Astrocyte (in vitro differentiated cells and primary cell): ENCODE results near the gene JMJD1C. TPM values are rescaled to one million over a fixed set of nuclear protein-coding genes. Genes with fewer than 3 reads are reported as not detected.

ENCODE experiments used
- DNase-seq: peaks from one replicate; pipeline ENCODE4 v3.0.0-alpha.2; 2010; ENCODE audit warnings: low read depth
- FAIRE-seq: peaks from 2 replicates; lab custom pipeline; 2011; peaks lifted over from hg19 to GRCh38; lab: Jason Lieb, UNC
- H2AFZ ChIP-seq: 2 replicates; pipeline ENCODE4 v1.6.0; 2012; ENCODE audit warnings: low read depth, low read length, inconsistent platforms
- H3K27ac ChIP-seq: 2 replicates; pipeline ENCODE4 v1.5.1; 2011; ENCODE audit warnings: low read depth, low read length, inconsistent platforms
- H3K27me3 ChIP-seq: 2 replicates; pipeline ENCODE4 v1.6.0; 2011; ENCODE audit warnings: low read length, inconsistent platforms; ENCODE audit not compliant: insufficient read depth
- H3K36me3 ChIP-seq: 2 replicates; pipeline ENCODE4 v1.5.1; 2011; ENCODE audit warnings: low read length, inconsistent platforms; ENCODE audit not compliant: insufficient read depth
- H3K4me1 ChIP-seq: 2 replicates; pipeline ENCODE4 v1.5.1; 2011; ENCODE audit warnings: low read length, inconsistent platforms; ENCODE audit not compliant: insufficient read depth
- H3K4me2 ChIP-seq: 2 replicates; pipeline ENCODE4 v1.6.0; 2012; ENCODE audit warnings: low read length, inconsistent platforms
- H3K4me3 ChIP-seq: 2 replicates; pipeline ENCODE4 v1.5.1; 2011; ENCODE audit warnings: low read depth, mild to moderate bottlenecking, low read length, inconsistent platforms; ENCODE audit not compliant: insufficient read depth
- H3K79me2 ChIP-seq: 2 replicates; pipeline ENCODE4 v1.6.0; 2012; ENCODE audit warnings: mild to moderate bottlenecking, low read length, inconsistent platforms; ENCODE audit not compliant: insufficient read depth
- H3K9ac ChIP-seq: 2 replicates; pipeline ENCODE4 v1.6.0; 2012; ENCODE audit warnings: mild to moderate bottlenecking, low read length, inconsistent platforms
- H3K9me3 ChIP-seq: 2 replicates; pipeline ENCODE4 v1.5.1; 2012; ENCODE audit warnings: low read depth, mild to moderate bottlenecking, low read length, inconsistent platforms; ENCODE audit not compliant: insufficient read depth
- H4K20me1 ChIP-seq: 2 replicates; pipeline ENCODE4 v1.6.0; 2012; ENCODE audit warnings: low read length, inconsistent platforms; ENCODE audit not compliant: insufficient read depth
- H3K27ac Mint-ChIP-seq: one replicate; pipeline ENCODE4 v1.8.0; 2021; ENCODE audit warnings: mild to moderate bottlenecking, mixed read lengths; ENCODE audit not compliant: unreplicated experiment
- H3K27me3 Mint-ChIP-seq: one replicate; pipeline ENCODE4 v1.8.0; 2021; ENCODE audit warnings: low read depth, mixed read lengths; ENCODE audit not compliant: unreplicated experiment
- H3K36me3 Mint-ChIP-seq: one replicate; pipeline ENCODE4 v1.8.0; 2021; ENCODE audit warnings: low read depth, mixed read lengths; ENCODE audit not compliant: unreplicated experiment
- H3K4me1 Mint-ChIP-seq: one replicate; pipeline ENCODE4 v1.8.0; 2021; ENCODE audit warnings: low read depth, mixed read lengths; ENCODE audit not compliant: unreplicated experiment
- H3K4me3 Mint-ChIP-seq: one replicate; pipeline ENCODE4 v1.8.0; 2021; ENCODE audit warnings: mild to moderate bottlenecking, moderate library complexity, mixed read lengths; ENCODE audit not compliant: unreplicated experiment
- H3K9me3 Mint-ChIP-seq: one replicate; pipeline ENCODE4 v1.8.0; 2021; ENCODE audit warnings: mild to moderate bottlenecking, mixed read lengths; ENCODE audit not compliant: unreplicated experiment
- EZH2 ChIP-seq: IDR thresholded peaks from 2 replicates; pipeline ENCODE4 v1.6.1; 2012; ENCODE audit warnings: mild to moderate bottlenecking, low read length, inconsistent platforms; ENCODE audit not compliant: insufficient read depth
- total RNA-seq: library from RNA; stranded (reverse); gene quantifications from 2 replicates; pipeline ENCODE4 v1.2.1, GENCODE V29; 2021
- TF ChIP-seq, protein P1 (sequence below): IDR thresholded peaks from 2 replicates; pipeline ENCODE4 v1.5.1; 2011; ENCODE audit warnings: low read depth, mild to moderate bottlenecking, inconsistent platforms, low read length, moderate library complexity; ENCODE audit not compliant: insufficient read depth

Gene JMJD1C
- total RNA-seq, 1 donor from 2014 or later: 61.0 TPM

DNA sequence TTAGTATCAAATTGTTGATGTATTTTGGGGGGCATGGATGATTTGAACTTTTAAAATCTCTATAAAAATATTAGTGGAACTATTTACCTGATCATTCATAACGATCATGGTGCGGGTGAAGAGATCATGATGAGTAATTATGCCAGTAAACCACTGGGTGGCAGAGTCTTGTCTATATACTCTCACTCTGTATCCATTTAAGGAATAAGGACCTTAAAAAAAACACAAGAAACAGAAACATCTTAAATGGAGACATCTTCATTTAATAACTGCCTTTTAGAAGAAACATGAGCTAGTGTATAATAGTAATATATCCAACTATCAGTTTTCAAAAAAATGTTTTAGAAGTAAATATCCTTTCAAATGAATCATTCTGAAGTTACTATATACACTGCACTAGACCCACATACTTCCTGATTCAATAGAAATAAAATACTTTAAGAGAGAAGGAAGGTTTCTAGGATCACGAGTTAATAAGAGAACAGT is 248.6 kb downstream of the JMJD1C start:
- no peak overlapping the region for H3K27ac ChIP-seq
- no peak overlapping the region for H3K27ac Mint-ChIP-seq
- no peak overlapping the region for H3K4me3 Mint-ChIP-seq
- no peak overlapping the region for H3K4me3 ChIP-seq
- H4K20me1 ChIP-seq: peaks cover 46% of the 10 kb centered on the region
- no peak for FAIRE-seq
- H3K9me3 ChIP-seq: no peaks in the 10 kb centered on the region
- H3K9me3 Mint-ChIP-seq: no peaks in the 10 kb centered on the region
- TF ChIP-seq, protein P1, sequence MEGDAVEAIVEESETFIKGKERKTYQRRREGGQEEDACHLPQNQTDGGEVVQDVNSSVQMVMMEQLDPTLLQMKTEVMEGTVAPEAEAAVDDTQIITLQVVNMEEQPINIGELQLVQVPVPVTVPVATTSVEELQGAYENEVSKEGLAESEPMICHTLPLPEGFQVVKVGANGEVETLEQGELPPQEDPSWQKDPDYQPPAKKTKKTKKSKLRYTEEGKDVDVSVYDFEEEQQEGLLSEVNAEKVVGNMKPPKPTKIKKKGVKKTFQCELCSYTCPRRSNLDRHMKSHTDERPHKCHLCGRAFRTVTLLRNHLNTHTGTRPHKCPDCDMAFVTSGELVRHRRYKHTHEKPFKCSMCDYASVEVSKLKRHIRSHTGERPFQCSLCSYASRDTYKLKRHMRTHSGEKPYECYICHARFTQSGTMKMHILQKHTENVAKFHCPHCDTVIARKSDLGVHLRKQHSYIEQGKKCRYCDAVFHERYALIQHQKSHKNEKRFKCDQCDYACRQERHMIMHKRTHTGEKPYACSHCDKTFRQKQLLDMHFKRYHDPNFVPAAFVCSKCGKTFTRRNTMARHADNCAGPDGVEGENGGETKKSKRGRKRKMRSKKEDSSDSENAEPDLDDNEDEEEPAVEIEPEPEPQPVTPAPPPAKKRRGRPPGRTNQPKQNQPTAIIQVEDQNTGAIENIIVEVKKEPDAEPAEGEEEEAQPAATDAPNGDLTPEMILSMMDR: peak; percentile 61
- TF ChIP-seq EZH2: no peak
- no peaks in the 10 kb centered on the region for H3K27me3 Mint-ChIP-seq
- H2AFZ ChIP-seq: no peak overlapping the region
- DNase-seq: peak; percentile 45
- H3K79me2 ChIP-seq: peaks cover 59% of the 10 kb centered on the region
- H3K4me1 Mint-ChIP-seq: peaks cover 3% of the 10 kb centered on the region
- H3K27me3 ChIP-seq: no peaks in the 10 kb centered on the region
- no peak overlapping the region for H3K4me2 ChIP-seq
- no peak overlapping the region for H3K9ac ChIP-seq
- H3K4me1 ChIP-seq: no peaks in the 10 kb centered on the region
- H3K36me3 Mint-ChIP-seq: peaks cover 3% of the 10 kb centered on the region
- peaks cover 22% of the 10 kb centered on the region for H3K36me3 ChIP-seq

DNA sequence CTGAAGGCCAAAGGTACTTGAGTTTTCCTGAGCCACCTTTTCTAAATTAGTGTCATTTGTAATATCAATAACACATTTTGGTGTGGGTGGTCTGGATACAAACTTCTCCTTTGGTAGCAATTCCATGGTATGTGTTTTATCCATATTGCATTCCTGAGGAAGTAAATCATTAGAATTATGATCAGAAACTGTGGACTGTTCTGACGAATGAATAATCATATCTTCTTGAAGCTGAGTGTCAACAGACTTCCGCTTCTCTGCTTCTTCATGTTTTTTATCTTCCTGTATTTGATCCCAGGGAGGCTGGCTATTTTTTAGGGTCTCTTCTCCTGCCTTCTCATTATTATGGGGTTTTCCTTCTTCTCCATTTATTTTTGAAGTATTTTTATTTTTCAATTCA is 251.2 kb downstream of the JMJD1C start:
- no peak for DNase-seq
- Histone ChIP-seq H3K27me3 (no peaks in the 10 kb centered on the region), H3K4me1 (peaks cover 6% of the 10 kb centered on the region), H3K9ac (no peak overlapping the region), H3K9me3 (no peaks in the 10 kb centered on the region), H3K79me2 (peaks cover 62% of the 10 kb centered on the region), H2AFZ (no peak overlapping the region), H3K4me3 (no peak overlapping the region), H4K20me1 (peaks cover 49% of the 10 kb centered on the region), H3K27ac (no peak overlapping the region), H3K36me3 (peaks cover 22% of the 10 kb centered on the region), H3K4me2 (no peak overlapping the region)
- no peak overlapping the region for H3K4me3 Mint-ChIP-seq
- H3K4me1 Mint-ChIP-seq: peaks cover 5% of the 10 kb centered on the region
- no peaks in the 10 kb centered on the region for H3K9me3 Mint-ChIP-seq
- TF ChIP-seq, protein P1: no peak
- no peak for TF ChIP-seq EZH2
- no peaks in the 10 kb centered on the region for H3K27me3 Mint-ChIP-seq
- FAIRE-seq: no peak
- no peak overlapping the region for H3K27ac Mint-ChIP-seq
- H3K36me3 Mint-ChIP-seq: peaks cover 3% of the 10 kb centered on the region

- Mint-ChIP-seq H3K27me3 (no peaks in the 10 kb centered on the region), H3K4me1 (peaks cover 8% of the 10 kb centered on the region), H3K36me3 (peaks cover 3% of the 10 kb centered on the region), H3K9me3 (no peaks in the 10 kb centered on the region), H3K27ac (no peak overlapping the region), H3K4me3 (no peak overlapping the region)
- no peak overlapping the region for H3K4me3 ChIP-seq
- H2AFZ ChIP-seq: no peak overlapping the region
- DNase-seq: no peak
- peaks cover 23% of the 10 kb centered on the region for H3K36me3 ChIP-seq
- H3K4me2 ChIP-seq: no peak overlapping the region
- no peaks in the 10 kb centered on the region for H3K27me3 ChIP-seq
- FAIRE-seq: no peak
- H3K9me3 ChIP-seq: no peaks in the 10 kb centered on the region
- H4K20me1 ChIP-seq: peaks cover 57% of the 10 kb centered on the region
- H3K27ac ChIP-seq: no peak overlapping the region
- TF ChIP-seq EZH2: no peak
- TF ChIP-seq, protein P1: no peak
- H3K9ac ChIP-seq: no peak overlapping the region
- H3K79me2 ChIP-seq: peaks cover 59% of the 10 kb centered on the region
- peaks cover 17% of the 10 kb centered on the region for H3K4me1 ChIP-seq
Observed at GRCh38 chr10:63213489-63213888, 252.3 kb downstream of the JMJD1C start.
